ENCODE data around the gene PNPLA3.

Gene PNPLA3

DNA sequence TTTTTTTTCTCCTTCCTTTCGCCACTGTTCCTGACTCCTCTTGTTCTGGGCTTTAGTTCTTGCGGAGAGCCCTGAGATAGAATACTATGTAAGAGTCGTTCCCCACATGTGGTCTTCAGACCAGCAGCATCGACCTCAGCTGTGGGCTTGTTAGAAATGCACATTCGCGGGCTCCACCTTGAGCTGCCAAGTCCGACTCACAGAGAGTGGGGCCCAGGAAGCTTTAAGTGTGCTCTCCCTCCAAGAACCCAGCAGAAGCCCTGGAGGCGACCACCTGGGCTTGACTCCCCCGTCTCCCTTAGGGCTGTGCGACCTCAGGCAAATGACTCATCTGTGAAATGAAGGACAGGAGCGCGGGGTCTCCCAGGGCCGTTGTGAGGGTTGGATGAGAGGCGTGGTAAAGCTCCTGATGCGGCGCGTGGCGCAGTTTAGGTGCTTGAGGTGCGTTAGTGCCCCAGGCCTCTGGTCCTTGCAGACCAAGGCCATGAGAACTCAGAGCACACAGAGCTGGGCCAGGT lies 50.5 kb downstream of the PNPLA3 start:
- H3K4me1 Mint-ChIP-seq (ENCODE audit: low read depth) = peaks cover 2% of the 10 kb centered on the region
- no peaks in the 10 kb centered on the region for H3K9me3 Mint-ChIP-seq
- DNase-seq (ENCODE audit: low spot score) = no peak
- H3K27me3 Mint-ChIP-seq (ENCODE audit: low read depth) = no peaks in the 10 kb centered on the region
- H3K36me3 Mint-ChIP-seq (ENCODE audit: low read depth) = peaks cover 43% of the 10 kb centered on the region
- H3K27ac Mint-ChIP-seq = no peak overlapping the region
- H3K4me3 Mint-ChIP-seq = no peak overlapping the region

DNA sequence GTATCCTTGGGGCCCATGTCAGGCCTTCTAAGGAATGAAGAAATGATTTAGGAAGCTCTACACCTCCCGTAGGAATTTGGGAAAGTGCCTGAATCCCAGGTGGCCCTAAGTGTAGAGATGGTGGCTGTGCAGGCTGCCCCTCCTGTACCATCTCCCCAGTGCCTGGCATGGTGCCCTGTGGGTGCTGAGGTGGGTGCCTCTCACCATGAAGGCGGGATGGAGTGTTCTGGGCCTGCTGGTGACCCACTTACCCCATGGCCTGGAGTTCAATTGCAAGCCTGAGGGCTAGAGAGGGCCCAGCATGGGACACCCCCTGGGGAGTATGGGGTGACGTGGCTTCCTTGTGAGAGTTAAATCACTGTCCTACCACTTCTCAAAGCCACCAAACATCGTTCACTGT lies 51.4 kb downstream of the PNPLA3 start:
- Mint-ChIP-seq H3K36me3 (ENCODE audit: low read depth) (peaks cover 45% of the 10 kb centered on the region), H3K27me3 (ENCODE audit: low read depth) (no peaks in the 10 kb centered on the region), H3K4me3 (no peak overlapping the region), H3K4me1 (ENCODE audit: low read depth) (no peaks in the 10 kb centered on the region), H3K27ac (no peak overlapping the region), H3K9me3 (no peaks in the 10 kb centered on the region)
- DNase-seq (ENCODE audit: low spot score) = no peak

DNA sequence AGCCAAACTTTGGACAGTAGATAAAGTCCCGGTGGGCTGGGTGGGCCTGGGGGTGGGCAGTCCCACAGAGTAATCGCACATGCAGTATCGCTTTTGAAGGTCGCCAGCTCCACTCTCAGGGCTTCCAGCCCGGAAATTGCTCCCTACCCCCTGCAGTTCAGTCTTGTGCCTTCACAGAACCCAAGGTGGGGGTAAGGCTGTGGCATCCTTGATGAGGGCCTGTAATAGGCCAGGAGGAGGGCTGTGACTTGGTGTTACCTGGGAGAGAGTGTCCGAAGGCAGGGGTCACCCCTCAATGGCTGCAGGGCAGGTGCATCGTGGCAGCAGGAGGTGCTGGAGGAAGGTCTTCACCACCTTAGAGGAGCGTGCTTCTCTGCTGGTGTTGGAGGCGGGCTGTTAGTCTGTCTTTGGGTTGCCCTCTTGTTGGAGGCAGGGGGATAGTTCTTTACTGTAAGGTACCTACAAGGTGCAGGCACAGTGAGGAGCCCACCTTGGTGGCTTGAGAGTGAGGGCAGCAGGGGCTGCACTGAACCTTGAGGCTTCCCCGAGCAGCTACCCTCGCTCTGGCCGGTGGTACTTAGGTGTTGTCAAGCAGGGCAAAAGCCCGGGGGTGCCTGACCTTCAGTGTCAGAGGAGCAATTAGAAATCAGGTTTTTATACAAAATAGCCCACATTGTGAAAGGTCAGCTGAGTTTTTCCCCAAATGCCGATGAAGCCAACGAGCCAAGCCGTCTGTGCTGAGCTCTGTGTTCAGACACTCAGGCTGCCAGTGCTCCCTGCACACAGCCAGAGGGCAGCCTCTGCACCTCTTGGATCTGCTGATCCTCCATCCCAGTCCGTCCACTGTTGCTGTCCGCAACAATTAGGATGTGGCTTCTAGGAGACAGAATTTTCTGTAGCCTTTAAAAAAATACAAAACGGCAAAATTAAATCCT lies 53.5 kb downstream of the PNPLA3 start:
- no peak for DNase-seq (ENCODE audit: low spot score)

DNA sequence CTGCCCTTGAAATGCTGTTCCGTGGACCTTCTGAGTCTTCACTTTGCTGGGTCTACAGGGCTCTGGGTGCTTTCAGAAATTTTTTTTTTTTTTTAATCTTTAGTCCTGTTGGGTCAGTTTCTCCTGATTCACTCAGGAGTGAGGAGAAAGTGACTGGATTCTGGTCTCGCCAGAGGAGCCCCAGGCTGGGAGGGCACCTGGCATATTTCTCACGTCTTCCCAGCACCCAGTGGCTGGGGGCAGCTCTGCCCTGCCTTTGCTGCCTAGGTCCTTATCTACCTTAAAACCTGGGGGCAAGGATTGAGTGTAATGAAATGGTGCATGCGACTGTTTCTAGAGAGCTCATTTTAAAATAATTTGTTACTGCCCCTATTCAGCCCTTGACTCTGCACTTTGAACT lies 55.0 kb downstream of the PNPLA3 start:
- no peak for DNase-seq (ENCODE audit: low spot score)
- H3K9me3 Mint-ChIP-seq = no peaks in the 10 kb centered on the region
- no peaks in the 10 kb centered on the region for H3K27me3 Mint-ChIP-seq (ENCODE audit: low read depth)
- no peaks in the 10 kb centered on the region for H3K4me1 Mint-ChIP-seq (ENCODE audit: low read depth)
- peaks cover 51% of the 10 kb centered on the region for H3K36me3 Mint-ChIP-seq (ENCODE audit: low read depth)
- no peak overlapping the region for H3K27ac Mint-ChIP-seq
- no peak overlapping the region for H3K4me3 Mint-ChIP-seq

More for the DNA sequence above, 53.5 kb downstream of the PNPLA3 start:
- Mint-ChIP-seq H3K4me1 (ENCODE audit: low read depth) (no peaks in the 10 kb centered on the region), H3K4me3 (no peak overlapping the region), H3K27me3 (ENCODE audit: low read depth) (no peaks in the 10 kb centered on the region), H3K36me3 (ENCODE audit: low read depth) (peaks cover 53% of the 10 kb centered on the region), H3K9me3 (no peaks in the 10 kb centered on the region), H3K27ac (no peak overlapping the region)

DNA sequence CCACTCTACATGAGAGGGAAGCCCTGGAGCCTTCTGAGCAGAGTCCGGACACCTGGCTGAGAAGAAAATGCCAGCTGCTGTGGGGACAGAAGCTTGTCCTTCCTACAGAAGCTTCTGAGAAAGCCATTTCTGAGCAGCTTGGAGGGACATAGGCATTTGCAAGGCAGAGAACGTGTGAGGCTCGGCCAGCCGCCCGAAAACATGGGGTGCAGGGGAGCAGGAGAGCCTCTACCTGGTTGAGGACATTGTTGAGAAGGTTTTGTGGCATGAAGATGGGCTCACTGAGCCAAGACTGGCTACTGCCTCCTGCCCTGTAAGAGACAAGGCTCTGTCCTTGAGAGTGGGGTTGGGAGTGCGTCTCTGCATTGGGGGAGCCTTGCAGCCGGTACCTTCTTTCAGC lies 57.0 kb downstream of the PNPLA3 start:
- Mint-ChIP-seq H3K36me3 (ENCODE audit: low read depth) (peaks cover 43% of the 10 kb centered on the region), H3K27me3 (ENCODE audit: low read depth) (no peaks in the 10 kb centered on the region), H3K4me1 (ENCODE audit: low read depth) (no peaks in the 10 kb centered on the region), H3K4me3 (no peak overlapping the region), H3K27ac (no peak overlapping the region), H3K9me3 (no peaks in the 10 kb centered on the region)
- DNase-seq (ENCODE audit: low spot score) = no peak

DNA sequence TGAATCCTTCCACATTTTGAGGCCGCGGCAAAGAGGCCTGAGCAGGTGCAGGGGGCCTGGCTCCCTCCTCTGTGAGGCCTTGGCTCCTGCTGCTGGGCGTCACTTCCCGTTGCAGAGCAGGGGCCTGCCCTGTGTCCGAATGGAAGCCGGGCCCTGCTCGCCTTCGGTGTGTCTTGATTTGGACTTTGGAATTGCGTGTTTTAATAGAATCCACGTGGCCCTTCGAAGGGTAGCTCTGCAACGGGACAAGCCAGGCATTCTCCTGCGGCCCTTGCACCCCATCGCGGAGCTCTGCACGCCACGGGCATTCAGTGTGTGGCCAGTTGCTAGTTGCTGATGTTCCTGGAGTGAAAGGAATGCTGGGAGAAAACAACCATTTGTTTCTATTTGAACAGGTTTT lies 57.4 kb downstream of the PNPLA3 start:
- Mint-ChIP-seq H3K27me3 (ENCODE audit: low read depth) (no peaks in the 10 kb centered on the region), H3K4me1 (ENCODE audit: low read depth) (no peaks in the 10 kb centered on the region), H3K36me3 (ENCODE audit: low read depth) (peaks cover 40% of the 10 kb centered on the region), H3K9me3 (no peaks in the 10 kb centered on the region), H3K4me3 (no peak overlapping the region), H3K27ac (no peak overlapping the region)
- DNase-seq (ENCODE audit: low spot score) = no peak

DNA sequence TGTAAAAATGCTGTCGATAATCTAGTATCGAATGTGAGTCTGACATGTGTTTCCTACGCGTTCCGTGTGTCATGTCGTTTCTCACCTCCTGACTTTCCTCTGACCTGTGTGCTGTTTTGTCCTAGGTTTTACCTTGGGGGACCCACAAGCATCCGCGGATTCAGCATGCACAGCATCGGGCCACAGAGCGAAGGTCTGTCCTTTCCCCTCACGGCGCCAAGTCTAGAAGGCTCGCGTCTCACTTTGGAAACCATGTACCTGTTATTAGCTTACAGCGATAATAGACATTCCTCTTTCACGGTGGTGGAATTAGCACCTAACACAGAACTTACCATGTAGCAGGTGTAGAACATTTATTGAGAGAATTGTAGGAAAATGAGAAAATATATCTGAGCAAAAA lies 60.2 kb downstream of the PNPLA3 start:
- no peak for DNase-seq (ENCODE audit: low spot score)
- Mint-ChIP-seq H3K9me3 (no peaks in the 10 kb centered on the region), H3K36me3 (ENCODE audit: low read depth) (peaks cover 32% of the 10 kb centered on the region), H3K4me3 (no peak overlapping the region), H3K27ac (no peak overlapping the region), H3K4me1 (ENCODE audit: low read depth) (no peaks in the 10 kb centered on the region), H3K27me3 (ENCODE audit: low read depth) (no peaks in the 10 kb centered on the region)

DNA sequence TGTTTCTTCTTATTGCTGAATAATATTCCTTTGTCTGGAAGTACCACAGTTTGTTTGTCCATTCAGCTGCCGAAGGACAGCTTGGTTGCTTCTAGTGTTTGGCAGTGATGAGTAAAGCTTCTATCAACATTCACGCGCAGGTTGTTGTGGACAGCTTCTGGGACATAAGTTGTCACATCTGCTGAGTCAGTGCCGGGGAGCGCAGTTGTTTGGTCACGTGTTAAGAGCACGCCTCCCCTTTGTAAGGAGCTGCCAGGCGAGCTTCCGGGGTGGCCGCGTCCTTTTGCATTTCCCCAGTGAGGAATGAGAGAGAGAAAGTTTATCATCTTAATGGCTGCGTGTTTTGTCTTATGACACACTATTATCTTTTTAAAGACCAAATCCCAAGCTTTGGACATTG lies 61.9 kb downstream of the PNPLA3 start:
- peaks cover 26% of the 10 kb centered on the region for H3K36me3 Mint-ChIP-seq (ENCODE audit: low read depth)
- H3K4me3 Mint-ChIP-seq = no peak overlapping the region
- H3K27me3 Mint-ChIP-seq (ENCODE audit: low read depth) = no peaks in the 10 kb centered on the region
- no peak overlapping the region for H3K27ac Mint-ChIP-seq
- H3K9me3 Mint-ChIP-seq = no peaks in the 10 kb centered on the region
- H3K4me1 Mint-ChIP-seq (ENCODE audit: low read depth) = no peaks in the 10 kb centered on the region
- DNase-seq (ENCODE audit: low spot score) = no peak

DNA sequence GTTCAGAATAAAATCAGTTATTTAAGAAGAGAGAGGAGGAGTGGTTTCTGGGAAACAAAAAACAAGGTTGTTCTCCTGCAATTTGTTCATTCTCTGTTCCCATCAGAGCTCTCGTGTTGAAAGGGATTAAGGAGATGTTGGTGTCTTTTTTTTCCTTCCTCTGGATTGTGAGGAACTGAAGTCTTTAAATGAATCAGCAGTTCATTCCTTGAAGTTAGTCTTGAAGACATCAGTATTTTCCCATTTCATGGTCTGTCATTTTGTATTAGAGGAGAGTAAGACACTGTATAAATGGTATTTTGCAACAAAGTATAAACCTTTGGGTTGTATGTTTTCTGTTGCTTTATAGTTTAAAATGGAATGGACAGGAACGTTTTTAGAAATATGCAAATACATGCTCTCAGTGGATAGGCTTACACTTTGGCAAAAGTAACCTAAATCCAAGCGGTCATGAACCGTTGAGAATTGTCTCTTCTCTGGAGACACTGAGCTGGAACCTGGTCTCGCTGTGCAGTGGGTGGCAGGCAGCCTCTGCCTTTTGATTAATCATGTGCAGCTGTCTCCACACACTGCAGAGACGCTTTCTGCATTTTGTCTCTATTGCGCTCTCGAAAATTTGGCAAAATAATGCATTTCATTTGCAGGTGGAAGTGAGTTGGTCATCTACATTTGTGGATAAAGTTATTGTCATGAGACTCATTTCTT lies 64.7 kb downstream of the PNPLA3 start:
- no peak for DNase-seq (ENCODE audit: low spot score)
- no peak overlapping the region for H3K4me3 Mint-ChIP-seq
- peaks cover 37% of the 10 kb centered on the region for H3K36me3 Mint-ChIP-seq (ENCODE audit: low read depth)
- no peaks in the 10 kb centered on the region for H3K9me3 Mint-ChIP-seq
- no peak overlapping the region for H3K27ac Mint-ChIP-seq
- no peaks in the 10 kb centered on the region for H3K27me3 Mint-ChIP-seq (ENCODE audit: low read depth)
- peaks cover under 1% of the 10 kb centered on the region for H3K4me1 Mint-ChIP-seq (ENCODE audit: low read depth)

DNA sequence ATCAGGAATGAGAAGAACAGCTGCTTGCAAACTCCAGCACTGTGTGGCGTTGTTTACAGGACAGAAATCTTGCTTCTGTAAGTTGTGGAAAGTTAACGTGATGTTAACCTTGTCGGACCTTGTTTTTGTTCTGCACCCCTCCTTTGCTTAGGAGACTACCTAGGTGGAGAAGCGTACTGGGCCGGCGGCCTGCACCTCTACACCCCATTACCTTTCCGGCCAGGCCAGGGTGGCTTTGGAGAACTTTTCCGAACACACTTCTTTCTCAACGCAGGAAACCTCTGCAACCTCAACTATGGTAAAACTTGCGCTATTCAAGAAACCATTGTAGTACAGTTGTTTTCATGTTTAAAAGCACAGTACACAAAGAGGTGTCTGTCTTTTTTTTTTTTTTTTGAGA lies 65.4 kb downstream of the PNPLA3 start:
- Mint-ChIP-seq H3K27me3 (ENCODE audit: low read depth) (no peaks in the 10 kb centered on the region), H3K36me3 (ENCODE audit: low read depth) (peaks cover 36% of the 10 kb centered on the region), H3K9me3 (no peaks in the 10 kb centered on the region), H3K4me1 (ENCODE audit: low read depth) (peaks cover 3% of the 10 kb centered on the region), H3K4me3 (no peak overlapping the region), H3K27ac (no peak overlapping the region)
- DNase-seq (ENCODE audit: low spot score) = no peak

DNA sequence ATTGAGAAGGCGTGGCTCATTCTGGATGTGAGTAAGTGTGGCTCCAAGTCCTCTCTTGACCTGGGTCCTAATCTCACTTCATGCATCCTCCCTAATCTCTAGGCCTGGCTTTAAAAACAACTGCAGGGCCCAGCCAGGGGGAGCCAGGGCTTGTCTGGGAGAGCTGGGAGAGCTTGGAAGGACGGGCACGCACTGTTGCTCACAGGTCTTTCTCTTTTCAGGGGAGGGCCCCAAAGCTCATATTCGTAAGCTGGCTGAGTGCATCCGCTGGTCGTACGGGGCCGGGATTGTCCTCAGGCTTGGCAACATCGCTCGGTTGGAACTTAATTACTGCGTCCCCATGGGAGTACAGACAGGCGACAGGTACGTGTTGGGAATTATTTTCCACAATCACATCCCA lies 66.4 kb downstream of the PNPLA3 start:
- DNase-seq (ENCODE audit: low spot score) = no peak
- Mint-ChIP-seq H3K4me1 (ENCODE audit: low read depth) (peaks cover 6% of the 10 kb centered on the region), H3K36me3 (ENCODE audit: low read depth) (peaks cover 40% of the 10 kb centered on the region), H3K4me3 (no peak overlapping the region), H3K27me3 (ENCODE audit: low read depth) (no peaks in the 10 kb centered on the region), H3K27ac (no peak overlapping the region), H3K9me3 (no peaks in the 10 kb centered on the region)

DNA sequence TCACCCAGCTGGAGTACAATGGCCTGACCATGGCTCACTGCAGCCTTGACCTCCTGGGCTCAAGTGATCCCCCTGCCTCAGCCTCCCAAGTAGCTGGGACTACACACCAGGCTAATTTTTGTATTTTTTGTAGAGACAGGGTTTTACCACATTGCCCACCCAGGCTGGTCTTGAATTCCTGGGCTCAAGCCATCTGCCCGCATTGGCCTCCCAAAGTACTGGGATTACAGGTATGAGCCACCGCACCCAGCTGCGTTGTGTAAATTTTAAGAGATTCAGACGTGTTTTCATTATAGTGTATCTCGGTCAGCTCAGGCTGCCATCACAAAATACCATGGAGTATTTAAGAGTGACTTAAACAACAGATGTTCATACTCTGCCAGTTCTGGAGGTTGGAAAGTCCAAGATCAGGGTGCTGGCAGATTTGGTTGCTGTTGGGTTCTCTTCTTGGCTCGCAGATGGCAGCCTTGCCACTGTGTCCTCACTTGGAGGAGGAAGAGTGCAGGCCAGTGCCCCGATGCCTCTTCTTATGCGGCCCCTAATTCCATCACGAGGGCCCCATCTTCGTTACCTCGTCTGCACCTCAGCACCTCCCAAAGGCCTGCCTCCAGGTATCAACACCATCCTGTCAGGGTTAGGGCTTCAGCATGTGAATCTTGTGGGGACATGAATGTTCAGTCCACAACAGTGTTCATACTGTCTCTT lies 67.9 kb downstream of the PNPLA3 start:
- DNase-seq (ENCODE audit: low spot score) = no peak
- Mint-ChIP-seq H3K36me3 (ENCODE audit: low read depth) (peaks cover 44% of the 10 kb centered on the region), H3K4me1 (ENCODE audit: low read depth) (peaks cover 15% of the 10 kb centered on the region), H3K4me3 (no peak overlapping the region), H3K27ac (no peak overlapping the region), H3K27me3 (ENCODE audit: low read depth) (no peaks in the 10 kb centered on the region), H3K9me3 (no peaks in the 10 kb centered on the region)

DNA sequence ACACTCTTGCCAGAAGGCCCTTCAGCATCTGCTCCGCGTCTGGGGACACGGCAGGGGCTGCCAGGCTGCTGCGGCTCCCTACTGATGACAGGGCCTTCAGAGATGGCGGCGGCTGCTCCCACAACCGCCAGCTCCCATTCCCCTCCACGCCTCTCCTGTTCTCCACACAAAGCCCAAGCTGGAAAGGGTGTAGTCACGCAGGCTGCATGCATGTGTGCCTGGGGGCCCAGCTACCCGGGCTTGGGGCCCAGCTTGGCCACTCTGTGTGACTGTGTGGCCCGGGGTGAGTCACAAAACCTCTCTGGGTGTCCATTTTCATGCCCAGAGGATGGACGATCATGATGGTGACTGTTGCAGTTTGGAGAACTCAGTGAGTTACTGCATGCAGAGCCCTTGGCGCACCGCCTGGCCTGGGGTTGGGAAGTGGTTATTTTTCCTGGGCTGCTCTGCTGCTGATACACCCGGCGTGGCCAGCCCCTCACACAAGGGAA lies 68.8 kb downstream of the PNPLA3 start:
- peaks cover 48% of the 10 kb centered on the region for H3K36me3 Mint-ChIP-seq (ENCODE audit: low read depth)
- H3K4me3 Mint-ChIP-seq = no peak overlapping the region
- no peak overlapping the region for H3K27ac Mint-ChIP-seq
- no peak for DNase-seq (ENCODE audit: low spot score)
- no peaks in the 10 kb centered on the region for H3K27me3 Mint-ChIP-seq (ENCODE audit: low read depth)
- no peaks in the 10 kb centered on the region for H3K9me3 Mint-ChIP-seq
- H3K4me1 Mint-ChIP-seq (ENCODE audit: low read depth) = peaks cover 17% of the 10 kb centered on the region

Data from T-helper 2 cell treated with Interferon-gamma antibody and Interleukin-4, amounts not matched to agents 5 μg/mL and 100 μg/mL, for 36 hours (primary cell).